GM21526 (cell line): ENCODE measurements around the gene FRMD3.
A peak's percentile ranks its signal among the peaks of the same experiment; 100 is the strongest.

Experiments used
- ATAC-seq: cut with Tn5 transposase; IDR thresholded peaks from one replicate; pipeline ENCODE4 v1.9.1; 2021; ENCODE audit warnings: moderate library complexity; ENCODE audit not compliant: unreplicated experiment, low FRiP score

Gene FRMD3

GRCh38 chr9:83476513-83476912 lies 61.7 kb downstream of the FRMD3 start:
- no peak for ATAC-seq

- no peak for ATAC-seq
Measured at GRCh38 chr9:83475741-83476140, 62.5 kb downstream of the FRMD3 start.

- no peak for ATAC-seq
Measured at GRCh38 chr9:83474631-83475030, 63.6 kb downstream of the FRMD3 start.

GRCh38 chr9:83473488-83473971 lies 64.7 kb downstream of the FRMD3 start:
- peak; percentile 98 for ATAC-seq

- no peak for ATAC-seq
Measured at GRCh38 chr9:83472764-83473163, 65.4 kb downstream of the FRMD3 start.

DNA sequence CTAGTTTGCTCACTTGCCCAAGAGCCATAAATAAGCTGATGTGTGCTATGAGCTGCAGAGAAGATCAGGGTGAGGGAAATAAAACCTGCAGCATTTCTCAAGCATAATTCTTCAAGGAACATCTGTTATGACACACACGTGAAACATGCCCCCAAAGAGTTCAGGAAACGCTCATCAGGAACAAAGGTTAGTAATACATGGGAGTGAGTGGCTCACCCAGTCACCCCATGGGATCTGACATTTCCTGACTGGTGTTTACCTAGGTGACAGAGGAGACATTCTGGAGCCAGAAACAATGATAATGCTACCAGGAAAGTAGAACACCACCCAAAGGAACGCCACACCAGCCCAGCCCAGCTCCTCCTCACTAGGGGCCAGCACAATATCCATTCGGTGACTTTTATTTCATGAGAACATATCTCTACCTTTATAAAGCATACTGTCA lies 66.0 kb downstream of the FRMD3 start:
- ATAC-seq = no peak

DNA sequence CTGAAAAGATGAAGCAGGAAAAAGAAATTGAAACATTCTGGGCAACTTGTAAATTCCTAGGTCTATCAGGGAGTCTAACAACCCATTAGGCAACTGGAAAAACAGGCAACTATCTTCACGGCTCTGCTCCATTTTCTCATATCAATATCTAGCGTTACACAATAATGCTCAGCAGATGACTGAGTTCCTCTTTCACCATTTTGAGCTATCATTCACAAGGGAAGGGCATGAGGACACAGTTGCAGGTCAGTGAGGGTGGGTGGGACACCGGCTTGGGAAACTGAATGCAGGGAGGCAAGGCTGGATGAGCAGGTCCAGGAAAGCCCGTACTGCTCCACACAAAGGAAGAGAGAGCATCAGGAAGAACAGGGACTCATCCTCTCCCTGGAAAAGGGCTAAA lies 67.0 kb downstream of the FRMD3 start:
- no peak for ATAC-seq

DNA sequence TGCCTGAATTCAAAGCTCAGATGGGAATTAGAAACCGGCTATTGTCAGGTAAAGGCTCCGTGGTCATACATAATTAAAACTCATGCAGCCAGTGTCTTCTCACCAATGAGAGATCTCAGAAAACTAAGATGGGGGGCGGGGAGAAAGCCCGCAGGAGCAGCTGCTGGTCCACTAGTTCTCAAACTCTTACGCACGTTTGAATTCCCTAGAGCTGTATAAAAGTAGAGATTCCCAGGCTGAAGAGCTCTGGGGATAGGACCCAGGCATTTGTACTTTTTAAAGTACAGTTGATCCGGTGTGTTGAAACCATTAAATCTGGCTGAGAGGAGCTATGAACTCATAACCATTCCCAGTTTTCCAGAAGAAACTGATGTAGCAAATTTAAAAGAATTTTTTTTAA lies 68.5 kb downstream of the FRMD3 start:
- ATAC-seq = no peak

- no peak for ATAC-seq
Measured at GRCh38 chr9:83468821-83469220, 69.4 kb downstream of the FRMD3 start.

GRCh38 chr9:83466877-83467276 lies 71.3 kb downstream of the FRMD3 start:
- no peak for ATAC-seq

DNA sequence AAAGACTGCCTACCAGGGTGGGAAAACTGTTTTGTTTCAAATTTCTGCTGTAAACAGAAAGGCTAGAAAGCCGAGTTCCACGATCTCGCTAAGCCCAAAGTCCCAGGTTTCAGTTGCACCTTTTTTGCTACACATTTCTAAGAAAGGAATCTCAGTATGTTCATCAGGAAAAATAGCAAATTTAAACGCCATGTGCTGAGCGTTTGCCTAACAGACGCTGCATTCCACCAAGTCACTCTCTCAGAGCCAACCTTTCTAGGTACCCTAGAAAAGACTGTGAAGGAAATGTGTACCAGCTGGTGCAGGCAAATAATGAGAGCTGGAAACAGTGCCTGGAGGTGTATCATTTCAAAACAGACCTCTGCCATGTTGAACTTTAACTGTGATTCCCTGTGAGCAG lies 71.8 kb downstream of the FRMD3 start:
- ATAC-seq = no peak

- ATAC-seq = no peak
Measured at GRCh38 chr9:83459830-83460229, 78.4 kb downstream of the FRMD3 start.

- ATAC-seq = no peak
Measured at GRCh38 chr9:83458530-83458929, 79.7 kb downstream of the FRMD3 start.

- no peak for ATAC-seq
Measured at GRCh38 chr9:83457005-83457404, 81.2 kb downstream of the FRMD3 start.

DNA sequence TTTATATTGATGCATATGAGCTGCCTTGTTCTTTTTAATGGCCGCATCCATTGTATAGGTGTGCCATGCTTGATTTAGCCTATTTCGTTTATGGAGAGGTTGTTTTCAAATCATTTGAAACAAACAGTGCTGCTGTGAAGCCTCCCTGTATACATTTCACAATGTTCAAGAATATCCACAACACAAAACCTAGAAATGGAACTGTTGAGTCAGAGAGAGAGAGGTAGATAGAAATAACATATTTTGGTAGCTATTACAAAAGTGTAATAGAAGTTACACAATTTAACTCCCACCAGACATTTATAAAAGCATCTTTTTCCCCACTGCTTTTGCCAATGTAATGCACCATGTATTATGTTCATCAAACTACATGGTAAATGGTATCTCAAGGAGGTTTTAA lies 82.0 kb downstream of the FRMD3 start:
- ATAC-seq = no peak

DNA sequence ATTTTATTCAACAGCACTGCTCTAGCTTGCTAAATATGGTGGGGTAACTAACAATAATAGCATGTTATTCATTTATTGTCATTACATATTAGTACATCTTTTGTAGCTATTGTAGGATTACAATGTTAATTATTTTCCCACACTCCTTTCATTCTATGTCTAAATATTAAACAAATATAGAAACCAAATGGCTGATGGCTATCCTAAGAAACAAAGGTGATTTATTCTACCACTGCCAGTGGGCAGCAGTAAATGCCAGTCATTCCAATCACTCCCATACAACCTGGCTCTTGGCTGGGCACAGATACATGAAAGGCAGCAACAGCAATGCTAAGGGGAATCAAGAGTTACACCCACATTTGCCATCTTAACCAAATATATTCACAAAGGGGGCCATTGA lies 84.1 kb downstream of the FRMD3 start:
- ATAC-seq = no peak

- ATAC-seq = no peak
Measured at GRCh38 chr9:83451308-83451707, 86.9 kb downstream of the FRMD3 start.

DNA sequence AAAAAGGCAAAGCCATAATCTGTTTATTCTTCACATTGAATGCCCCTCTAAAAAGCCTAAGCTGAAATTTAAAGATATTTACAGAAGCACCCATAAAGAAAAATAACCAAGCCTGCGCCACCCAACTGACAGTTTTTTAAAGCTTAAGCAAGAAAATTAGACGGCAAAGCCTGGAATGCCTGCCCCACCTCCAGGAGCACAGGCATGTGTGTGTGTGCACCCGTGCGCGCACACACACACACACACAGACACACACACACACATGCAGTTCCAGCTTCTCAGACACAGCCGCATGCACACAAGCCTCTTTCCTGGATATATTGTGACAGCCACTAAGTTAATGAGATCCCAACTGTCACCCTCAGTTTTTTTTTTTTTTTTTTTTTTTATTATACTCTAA lies 88.2 kb downstream of the FRMD3 start:
- no peak for ATAC-seq

DNA sequence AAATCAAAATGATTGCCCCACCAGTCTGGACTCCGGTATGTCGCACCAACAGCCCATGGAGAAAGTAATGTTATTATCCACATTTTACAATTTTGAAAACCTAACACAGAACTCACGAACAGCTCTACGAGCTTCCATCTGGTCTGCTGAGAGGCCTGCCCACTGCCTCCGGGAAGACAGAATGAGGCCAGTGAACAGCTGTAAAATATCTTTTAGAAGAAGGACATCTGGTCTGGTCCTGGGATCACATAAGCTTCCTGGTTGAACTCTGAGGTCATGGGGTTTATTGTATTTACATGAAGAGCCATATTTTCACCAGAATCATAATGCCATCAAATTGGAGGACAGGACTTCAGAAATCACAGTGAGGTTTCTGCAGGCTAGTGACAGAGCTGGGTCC lies 89.0 kb downstream of the FRMD3 start:
- no peak for ATAC-seq

DNA sequence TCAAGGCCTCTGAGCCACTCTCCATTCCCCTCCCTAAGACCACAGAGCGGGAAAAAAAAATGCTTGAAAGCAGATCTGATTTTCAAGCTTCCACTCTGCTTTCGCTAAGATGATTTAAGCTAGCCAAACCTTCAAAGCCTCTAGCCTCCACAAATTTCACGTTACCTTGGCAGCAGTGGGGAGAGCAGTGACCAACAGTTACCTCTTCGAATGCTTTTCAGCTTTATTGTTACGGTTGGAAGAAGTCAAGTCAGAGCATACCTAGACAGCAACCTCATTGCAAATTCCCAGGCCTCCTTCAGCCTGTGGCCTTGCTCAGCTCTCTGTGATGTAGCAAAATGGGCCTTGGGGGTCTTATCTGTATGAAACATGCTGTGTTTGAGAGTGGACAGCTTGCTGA lies 89.6 kb downstream of the FRMD3 start:
- no peak for ATAC-seq

GRCh38 chr9:83447351-83447750 lies 90.8 kb downstream of the FRMD3 start:
- no peak for ATAC-seq

- ATAC-seq = no peak
Measured at GRCh38 chr9:83445703-83446265, 92.4 kb downstream of the FRMD3 start.

GRCh38 chr9:83444110-83444509 lies 94.1 kb downstream of the FRMD3 start:
- no peak for ATAC-seq
